ENCODE results near the gene PDIA6.
A peak's percentile ranks its signal among the peaks of the same experiment; 100 is the strongest.

The PDIA6 gene

DNA sequence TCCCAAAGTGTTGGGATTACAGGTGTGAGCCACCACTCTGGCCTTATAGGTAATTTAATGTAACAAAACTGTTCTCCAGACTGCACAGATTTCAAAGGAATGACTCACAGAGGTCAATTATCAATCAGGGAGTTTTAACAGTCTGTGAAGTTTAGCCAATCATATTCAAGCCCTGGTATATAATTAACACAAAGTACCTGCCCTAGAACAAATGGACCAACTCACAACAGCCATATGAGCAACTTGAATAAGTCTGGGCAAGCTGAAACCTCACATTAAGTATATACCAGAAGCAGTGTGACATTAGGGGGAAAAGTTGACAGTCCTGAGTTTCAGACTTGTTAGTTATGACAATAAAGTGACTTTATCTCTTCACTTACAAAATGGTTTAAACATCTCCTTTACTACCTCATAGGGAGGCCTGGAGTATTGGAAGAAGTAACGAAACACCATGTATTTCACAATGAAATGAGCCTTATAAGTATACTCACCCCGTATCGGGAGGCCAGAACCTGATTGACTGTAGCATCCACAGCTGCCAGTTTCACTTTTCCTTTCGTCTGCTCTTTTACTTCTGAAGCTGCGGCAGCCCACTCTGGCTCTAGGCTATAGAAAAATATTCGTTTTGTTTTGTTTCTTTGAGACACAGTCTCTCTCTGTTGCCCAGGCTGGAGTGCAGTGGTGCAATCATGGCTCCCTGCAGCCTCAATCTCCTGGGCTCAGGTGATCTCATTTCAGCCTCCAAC, 22.2 kb downstream of the PDIA6 start:
- H3K4me3 ChIP-seq (ENCODE audit: low read length), result no peak overlapping the region
- H3K27ac ChIP-seq (ENCODE audit: low read length), result peak overlapping the region; percentile 22; the same call in 1 of the 2 replicates
- peak overlapping the region; percentile 26 for H3K4me2 ChIP-seq (ENCODE audit: low read length)
- H3K4me1 ChIP-seq (ENCODE audit: low read length), result peaks cover 16% of the 10 kb centered on the region; the same call in 1 of the 2 replicates
- H2AFZ ChIP-seq (ENCODE audit: low read depth, low read length), result no peak overlapping the region
- H3K27me3 ChIP-seq (ENCODE audit: low read depth, low read length), result no peaks in the 10 kb centered on the region
- TF ChIP-seq, protein P1, sequence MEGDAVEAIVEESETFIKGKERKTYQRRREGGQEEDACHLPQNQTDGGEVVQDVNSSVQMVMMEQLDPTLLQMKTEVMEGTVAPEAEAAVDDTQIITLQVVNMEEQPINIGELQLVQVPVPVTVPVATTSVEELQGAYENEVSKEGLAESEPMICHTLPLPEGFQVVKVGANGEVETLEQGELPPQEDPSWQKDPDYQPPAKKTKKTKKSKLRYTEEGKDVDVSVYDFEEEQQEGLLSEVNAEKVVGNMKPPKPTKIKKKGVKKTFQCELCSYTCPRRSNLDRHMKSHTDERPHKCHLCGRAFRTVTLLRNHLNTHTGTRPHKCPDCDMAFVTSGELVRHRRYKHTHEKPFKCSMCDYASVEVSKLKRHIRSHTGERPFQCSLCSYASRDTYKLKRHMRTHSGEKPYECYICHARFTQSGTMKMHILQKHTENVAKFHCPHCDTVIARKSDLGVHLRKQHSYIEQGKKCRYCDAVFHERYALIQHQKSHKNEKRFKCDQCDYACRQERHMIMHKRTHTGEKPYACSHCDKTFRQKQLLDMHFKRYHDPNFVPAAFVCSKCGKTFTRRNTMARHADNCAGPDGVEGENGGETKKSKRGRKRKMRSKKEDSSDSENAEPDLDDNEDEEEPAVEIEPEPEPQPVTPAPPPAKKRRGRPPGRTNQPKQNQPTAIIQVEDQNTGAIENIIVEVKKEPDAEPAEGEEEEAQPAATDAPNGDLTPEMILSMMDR (IDR thresholded peaks at IDR 0.05; ENCODE audit: low read depth, low read length), result no peak
- no peak for TF ChIP-seq EZH2phosphoT487 (IDR thresholded peaks at IDR 0.05; ENCODE audit: low read depth)
- no peak overlapping the region for H3K9ac ChIP-seq (ENCODE audit: low read length)
- H3K9me3 ChIP-seq (ENCODE audit: insufficient read depth, low read length), result no peaks in the 10 kb centered on the region
- peaks cover 78% of the 10 kb centered on the region for H3K36me3 ChIP-seq (replicated peaks; ENCODE audit: low read depth, low read length)
- peaks cover 59% of the 10 kb centered on the region for H4K20me1 ChIP-seq (ENCODE audit: insufficient read depth, low read length)
- peaks cover 71% of the 10 kb centered on the region for H3K79me2 ChIP-seq (ENCODE audit: low read length)

DNA sequence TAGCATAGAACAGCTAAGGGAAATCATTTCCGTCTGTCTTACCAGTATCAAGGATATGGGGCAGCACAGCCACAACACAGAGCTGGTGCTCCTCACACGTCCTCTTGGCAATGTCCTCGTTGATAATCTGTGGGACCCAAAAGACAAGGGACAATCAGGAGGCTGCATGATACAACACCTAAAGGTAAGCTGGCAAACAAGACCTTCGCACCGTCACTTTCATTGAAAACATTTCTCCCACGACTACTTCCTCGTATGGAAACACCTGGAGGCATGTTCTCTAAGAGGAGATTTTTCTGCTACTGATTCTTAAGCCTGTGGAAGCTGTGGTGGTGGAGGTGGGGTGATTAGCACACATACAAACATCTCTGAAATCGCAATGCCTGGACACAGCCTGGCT, 23.7 kb downstream of the PDIA6 start:
- Histone ChIP-seq H3K9me3 (ENCODE audit: insufficient read depth, low read length) (no peaks in the 10 kb centered on the region), H3K27me3 (ENCODE audit: low read depth, low read length) (no peaks in the 10 kb centered on the region), H3K9ac (ENCODE audit: low read length) (no peak overlapping the region), H3K79me2 (ENCODE audit: low read length) (peaks cover 57% of the 10 kb centered on the region), H3K4me1 (ENCODE audit: low read length) (peaks cover 16% of the 10 kb centered on the region; the same call in 1 of the 2 replicates), H3K4me3 (ENCODE audit: low read length) (no peak overlapping the region), H3K36me3 (replicated peaks; ENCODE audit: low read depth, low read length) (peaks cover 84% of the 10 kb centered on the region), H3K4me2 (ENCODE audit: low read length) (no peak overlapping the region), H2AFZ (ENCODE audit: low read depth, low read length) (no peak overlapping the region), H3K27ac (ENCODE audit: low read length) (no peak overlapping the region), H4K20me1 (ENCODE audit: insufficient read depth, low read length) (peaks cover 55% of the 10 kb centered on the region)
- TF ChIP-seq EZH2phosphoT487 (IDR thresholded peaks at IDR 0.05; ENCODE audit: low read depth), result no peak
- TF ChIP-seq, protein P1 (IDR thresholded peaks at IDR 0.05; ENCODE audit: low read depth, low read length), result no peak

DNA sequence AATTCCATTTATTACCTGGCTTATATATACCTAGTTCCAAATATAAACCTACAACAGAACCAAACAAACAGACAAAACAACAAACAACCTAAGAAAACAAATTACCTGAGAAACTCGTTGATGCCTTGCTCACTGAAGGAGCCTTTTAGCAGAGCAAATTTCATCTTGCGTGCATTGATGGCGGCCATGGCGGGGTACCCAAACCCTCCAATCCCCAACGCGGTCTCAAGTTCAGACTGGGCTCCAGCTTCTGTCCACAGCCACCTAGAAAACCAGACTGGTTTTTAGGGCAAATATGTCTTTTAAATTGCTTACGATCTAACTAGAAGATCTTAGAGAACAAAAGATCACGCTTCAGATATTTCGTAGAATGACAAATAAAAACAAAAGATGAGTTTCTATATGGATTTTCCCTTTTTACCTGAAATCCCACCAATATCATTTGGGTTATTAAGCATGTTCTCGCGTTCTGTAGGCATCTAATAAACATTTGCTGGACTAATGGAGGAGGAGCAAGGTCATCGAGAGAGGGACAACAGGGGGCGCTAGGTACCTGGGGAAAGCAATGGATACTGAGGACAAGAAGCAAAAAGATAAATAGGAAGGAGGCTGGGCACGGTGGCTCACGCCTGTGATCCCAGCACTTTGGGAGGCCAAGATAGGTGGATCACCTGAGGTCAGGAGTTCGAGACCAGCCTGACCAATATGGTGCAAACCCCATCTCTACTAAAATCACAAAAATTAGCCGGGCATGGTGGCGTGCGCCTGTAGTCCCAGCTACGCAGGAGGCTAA, 25.2 kb downstream of the PDIA6 start:
- H4K20me1 ChIP-seq (ENCODE audit: insufficient read depth, low read length), result peaks cover 48% of the 10 kb centered on the region
- no peak overlapping the region for H3K27ac ChIP-seq (ENCODE audit: low read length)
- no peaks in the 10 kb centered on the region for H3K9me3 ChIP-seq (ENCODE audit: insufficient read depth, low read length)
- H3K4me2 ChIP-seq (ENCODE audit: low read length), result no peak overlapping the region
- H3K9ac ChIP-seq (ENCODE audit: low read length), result no peak overlapping the region
- H3K27me3 ChIP-seq (ENCODE audit: low read depth, low read length), result no peaks in the 10 kb centered on the region
- peaks cover 83% of the 10 kb centered on the region for H3K36me3 ChIP-seq (replicated peaks; ENCODE audit: low read depth, low read length)
- no peak overlapping the region for H3K4me3 ChIP-seq (ENCODE audit: low read length)
- TF ChIP-seq EZH2phosphoT487 (IDR thresholded peaks at IDR 0.05; ENCODE audit: low read depth), result no peak
- TF ChIP-seq, protein P1 (IDR thresholded peaks at IDR 0.05; ENCODE audit: low read depth, low read length), result peak; percentile 50
- peaks cover 48% of the 10 kb centered on the region for H3K79me2 ChIP-seq (ENCODE audit: low read length)
- H2AFZ ChIP-seq (ENCODE audit: low read depth, low read length), result no peak overlapping the region
- peaks cover 16% of the 10 kb centered on the region; the same call in 1 of the 2 replicates for H3K4me1 ChIP-seq (ENCODE audit: low read length)

Data from OCI-LY3 (cell line).